HFF-Myc (cell line): ENCODE data around the gene KANK4.

Source experiments
- DNase-seq: peaks from one replicate; pipeline ENCODE4 v3.0.0-alpha.2; 2011; ENCODE audit warnings: low read depth; ENCODE audit errors: extremely low read depth
- H3K4me3 ChIP-seq: replicated peaks from 2 replicates; pipeline ENCODE4 v1.5.1; 2011; ENCODE audit warnings: low read depth, mild to moderate bottlenecking, control low read depth, low read length
- CTCF ChIP-seq: IDR thresholded peaks from 2 replicates; pipeline ENCODE4 v1.5.1; 2012; ENCODE audit warnings: mild to moderate bottlenecking, low read depth, low read length, control low read depth; ENCODE audit errors: missing control alignments

KANK4 gene

GRCh38 chr1:62316135-62316534, 3.1 kb downstream of the KANK4 start:
- TF ChIP-seq CTCF, result no peak
- no peak overlapping the region for H3K4me3 ChIP-seq
- no peak for DNase-seq

GRCh38 chr1:62315387-62315786, 3.8 kb downstream of the KANK4 start:
- TF ChIP-seq CTCF, result no peak
- no peak for DNase-seq
- H3K4me3 ChIP-seq, result no peak overlapping the region

- TF ChIP-seq CTCF, result no peak
- DNase-seq, result no peak
- H3K4me3 ChIP-seq, result no peak overlapping the region
Measured at GRCh38 chr1:62314454-62315350, 4.5 kb downstream of the KANK4 start.

GRCh38 chr1:62312698-62313097, 6.5 kb downstream of the KANK4 start:
- no peak for DNase-seq
- TF ChIP-seq CTCF, result no peak
- no peak overlapping the region for H3K4me3 ChIP-seq

- no peak for TF ChIP-seq CTCF
- no peak for DNase-seq
- no peak overlapping the region for H3K4me3 ChIP-seq
Measured at GRCh38 chr1:62311473-62311943, 7.7 kb downstream of the KANK4 start.

GRCh38 chr1:62309906-62310305, 9.3 kb downstream of the KANK4 start:
- no peak overlapping the region for H3K4me3 ChIP-seq
- no peak for DNase-seq
- no peak for TF ChIP-seq CTCF
